Natural killer cell (primary cell): ENCODE measurements around the gene ELK1. TPM values are rescaled to one million over a fixed set of nuclear protein-coding genes. Genes with fewer than 3 reads are reported as not detected.

Experiments
- ATAC-seq, 3 donors: fragments of 150-1000 bp in 2 of 3; fragments of 200-7000 bp in 1 of 3; cut with Tn5 transposase; 1 replicate in 1 of 3; 2 replicates in 2 of 3; pipeline ENCODE4 v1.10.0; 2021; ENCODE audit warnings: mild to moderate bottlenecking in 2 of 3, moderate library complexity in 2 of 3
- DNase-seq, 2 donors: peaks; one replicate each; pipeline versions ENCODE4 v3.0.0 to v3.0.0-alpha.2; 2013 to 2021; ENCODE audit warnings: mixed read lengths in 1 of 2
- H3K27ac ChIP-seq: one replicate; pipeline ENCODE4 v1.5.1; 2013; ENCODE audit warnings: mild to moderate bottlenecking, low read length
- H3K27me3 ChIP-seq: one replicate; pipeline ENCODE4 v1.6.1; 2013; ENCODE audit warnings: low read length; ENCODE audit not compliant: control insufficient read depth, insufficient read depth
- H3K36me3 ChIP-seq: one replicate; pipeline ENCODE4 v1.6.1; 2013; ENCODE audit warnings: low read length; ENCODE audit not compliant: control insufficient read depth, insufficient read depth
- H3K4me1 ChIP-seq: one replicate; pipeline ENCODE4 v1.6.1; 2013; ENCODE audit warnings: low read length; ENCODE audit not compliant: control insufficient read depth, insufficient read depth
- H3K4me3 ChIP-seq: one replicate; pipeline ENCODE4 v1.5.1; 2013; ENCODE audit warnings: low read length
- H3K9me3 ChIP-seq: one replicate; pipeline ENCODE4 v1.6.1; 2013; ENCODE audit warnings: low read length; ENCODE audit not compliant: control insufficient read depth, insufficient read depth
- H3K27ac Mint-ChIP-seq, 2 donors: one replicate each; pipeline ENCODE4 v1.8.0; 2022; ENCODE audit warnings: mild to moderate bottlenecking in 2 of 2, mixed read lengths in 2 of 2, moderate library complexity in 1 of 2
- H3K27me3 Mint-ChIP-seq, 2 donors: one replicate each; pipeline ENCODE4 v1.8.0; 2022; ENCODE audit warnings: low read depth in 2 of 2, mixed read lengths in 2 of 2
- H3K36me3 Mint-ChIP-seq: one replicate; pipeline ENCODE4 v1.8.0; 2022; ENCODE audit warnings: mixed read lengths
- H3K4me1 Mint-ChIP-seq, 2 donors: one replicate each; pipeline ENCODE4 v1.8.0; 2022; ENCODE audit warnings: mixed read lengths in 2 of 2
- H3K4me3 Mint-ChIP-seq: one replicate; pipeline ENCODE4 v1.8.0; 2022; ENCODE audit warnings: mild to moderate bottlenecking, moderate library complexity, mixed read lengths
- H3K9me3 Mint-ChIP-seq, 2 donors: one replicate each; pipeline ENCODE4 v1.8.0; 2022; ENCODE audit warnings: mixed read lengths in 2 of 2
- whole genome bisulfite sequencing: methylation state at CpG from one replicate; pipeline ENCODE4 v1.1.7; 2013; ENCODE audit warnings: missing lambda C conversion rate; ENCODE audit not compliant: insufficient coverage; 5-methylcytosine and 5-hydroxymethylcytosine counted together
- intact Hi-C: fragments of 100-400 bp; cut with micrococcal nuclease; formaldehyde crosslinking; loops from one replicate; pipeline ENCODE4 v1.14.2; 2022
- total RNA-seq, 4 donors: library from RNA; stranded (reverse); fragments of 120-200 nt in 1 of 4; gene quantifications; one replicate each; pipeline versions ENCODE4 v1.2.3 to v1.2.4, GENCODE V29; 2013 to 2022
- TF ChIP-seq, protein P1 (sequence below): fragments of 200-600 bp; IDR thresholded peaks from one replicate; pipeline ENCODE4 v1.8.0; 2022; ENCODE audit warnings: antibody characterized with exemption

The ELK1 gene
- total RNA-seq, 3 donors from 2014 or later (not counting 1 experiment from before 2014, with no cell fraction given) = 14.1 to 15.2 (median 14.8) TPM

DNA sequence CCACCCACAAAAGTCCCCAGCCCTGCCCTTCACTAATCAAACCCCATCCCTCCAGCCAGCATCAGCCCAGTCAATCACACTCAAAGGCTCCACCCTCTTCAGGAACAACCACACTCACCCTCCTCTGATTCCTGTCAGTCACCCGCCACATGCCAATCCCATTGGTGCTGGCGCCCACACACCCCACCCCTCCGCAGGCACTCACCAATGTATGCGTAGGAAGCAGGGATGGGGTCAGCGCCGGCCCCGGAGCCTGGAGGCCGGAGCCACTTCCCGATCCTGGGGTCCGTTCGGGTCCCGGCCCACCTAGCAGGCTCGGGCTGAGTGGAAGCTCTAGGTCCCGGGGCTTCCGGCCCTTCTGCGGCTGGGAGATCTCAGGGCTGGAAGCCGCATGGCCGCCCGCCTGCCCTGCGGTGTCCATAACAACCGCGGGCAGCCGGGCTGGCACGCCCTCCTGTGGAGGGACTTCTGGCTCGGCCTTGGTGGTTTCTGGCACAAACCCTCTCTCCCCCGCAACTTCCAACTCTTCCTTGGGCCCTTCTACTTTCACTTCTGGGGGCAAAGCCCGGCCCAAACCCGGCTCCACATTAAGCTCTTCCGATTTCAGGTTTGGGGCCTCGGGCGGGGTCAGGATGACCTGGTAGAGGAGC is 12.7 kb downstream of the ELK1 start:
- DNase-seq (peak in 1 of 2 donors; percentile 45), ATAC-seq (peak in 1 of 3 donors; percentile 45)
- intact Hi-C loops = no loop called here
- 49% methylated on average over 30 of the region's 31 CpGs for WGBS
- Histone ChIP-seq H3K4me3 (no peak overlapping the region), H3K4me1 (peaks cover 26% of the 10 kb centered on the region), H3K27ac (no peak overlapping the region), H3K9me3 (peaks cover 3% of the 10 kb centered on the region), H3K27me3 (peaks cover under 1% of the 10 kb centered on the region), H3K36me3 (peaks cover 33% of the 10 kb centered on the region)
- H3K27ac Mint-ChIP-seq = peak overlapping the region in 1 of 2 donors; percentile 61
- no peaks in the 10 kb centered on the region for H3K9me3 Mint-ChIP-seq
- peaks cover 8 to 20% of the 10 kb centered on the region in 2 donors for H3K27me3 Mint-ChIP-seq
- H3K36me3 Mint-ChIP-seq = peaks cover 10% of the 10 kb centered on the region
- peaks cover 0 to 7% of the 10 kb centered on the region in 2 donors for H3K4me1 Mint-ChIP-seq
- TF ChIP-seq, protein P1, sequence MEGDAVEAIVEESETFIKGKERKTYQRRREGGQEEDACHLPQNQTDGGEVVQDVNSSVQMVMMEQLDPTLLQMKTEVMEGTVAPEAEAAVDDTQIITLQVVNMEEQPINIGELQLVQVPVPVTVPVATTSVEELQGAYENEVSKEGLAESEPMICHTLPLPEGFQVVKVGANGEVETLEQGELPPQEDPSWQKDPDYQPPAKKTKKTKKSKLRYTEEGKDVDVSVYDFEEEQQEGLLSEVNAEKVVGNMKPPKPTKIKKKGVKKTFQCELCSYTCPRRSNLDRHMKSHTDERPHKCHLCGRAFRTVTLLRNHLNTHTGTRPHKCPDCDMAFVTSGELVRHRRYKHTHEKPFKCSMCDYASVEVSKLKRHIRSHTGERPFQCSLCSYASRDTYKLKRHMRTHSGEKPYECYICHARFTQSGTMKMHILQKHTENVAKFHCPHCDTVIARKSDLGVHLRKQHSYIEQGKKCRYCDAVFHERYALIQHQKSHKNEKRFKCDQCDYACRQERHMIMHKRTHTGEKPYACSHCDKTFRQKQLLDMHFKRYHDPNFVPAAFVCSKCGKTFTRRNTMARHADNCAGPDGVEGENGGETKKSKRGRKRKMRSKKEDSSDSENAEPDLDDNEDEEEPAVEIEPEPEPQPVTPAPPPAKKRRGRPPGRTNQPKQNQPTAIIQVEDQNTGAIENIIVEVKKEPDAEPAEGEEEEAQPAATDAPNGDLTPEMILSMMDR = no peak
- H3K4me3 Mint-ChIP-seq = no peak overlapping the region

DNA sequence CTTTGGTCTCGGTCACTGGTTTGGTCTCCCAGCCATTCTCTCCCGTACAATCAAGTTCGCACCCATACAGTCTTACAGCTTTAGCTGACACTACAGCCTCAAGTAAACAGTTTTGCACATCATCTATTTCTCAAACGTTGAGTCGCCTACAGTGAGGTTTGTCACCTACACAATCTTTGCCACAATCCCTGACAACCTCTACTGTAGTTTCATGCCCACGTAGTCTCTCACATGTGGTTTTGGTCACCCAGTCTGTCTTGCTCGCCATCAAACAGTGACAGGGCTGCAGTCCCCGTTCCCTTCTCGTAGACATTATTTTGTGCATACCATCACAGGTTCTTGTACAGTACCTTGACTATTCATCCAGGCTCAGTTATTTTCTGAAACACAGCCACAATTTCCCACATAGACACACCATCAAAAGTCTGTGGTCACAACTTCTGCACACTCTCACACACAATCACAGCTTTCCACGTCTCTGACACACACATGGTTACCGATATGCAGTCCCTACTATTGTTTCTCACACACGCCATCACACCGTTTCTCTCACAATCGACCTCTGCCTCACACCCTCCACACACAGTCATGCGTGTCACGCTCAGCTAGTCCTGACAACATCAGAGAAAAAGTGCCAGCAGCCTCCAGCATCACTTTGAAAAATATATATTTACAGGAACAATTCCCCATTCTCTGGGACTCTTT is 15.3 kb downstream of the ELK1 start:
- no peak overlapping the region for H3K27ac ChIP-seq
- peak; percentile 30 to 64 for DNase-seq
- Mint-ChIP-seq H3K4me3 (no peak overlapping the region), H3K4me1 (peaks cover 0 to 12% of the 10 kb centered on the region in 2 donors), H3K36me3 (peaks cover 2% of the 10 kb centered on the region), H3K27ac (no peak overlapping the region), H3K9me3 (no peaks in the 10 kb centered on the region), H3K27me3 (peaks cover 8 to 25% of the 10 kb centered on the region in 2 donors)
- ATAC-seq = peak; percentile 74 to 85 (median 85)
- peaks cover 30% of the 10 kb centered on the region for H3K4me1 ChIP-seq
- whole genome bisulfite sequencing = 34% methylated on average over 16 of the region's 16 CpGs
- peaks cover 6% of the 10 kb centered on the region for H3K27me3 ChIP-seq
- intact Hi-C loops = loop anchor here (1.0 to 2.0 kb wide), 2 partner anchors 16 to 53 kb away; partner anchors contain the start of genes ELK1 and TIMP1
- no peak overlapping the region for H3K4me3 ChIP-seq
- H3K36me3 ChIP-seq = peaks cover 20% of the 10 kb centered on the region
- TF ChIP-seq, protein P1 = no peak
- peaks cover 3% of the 10 kb centered on the region for H3K9me3 ChIP-seq

DNA sequence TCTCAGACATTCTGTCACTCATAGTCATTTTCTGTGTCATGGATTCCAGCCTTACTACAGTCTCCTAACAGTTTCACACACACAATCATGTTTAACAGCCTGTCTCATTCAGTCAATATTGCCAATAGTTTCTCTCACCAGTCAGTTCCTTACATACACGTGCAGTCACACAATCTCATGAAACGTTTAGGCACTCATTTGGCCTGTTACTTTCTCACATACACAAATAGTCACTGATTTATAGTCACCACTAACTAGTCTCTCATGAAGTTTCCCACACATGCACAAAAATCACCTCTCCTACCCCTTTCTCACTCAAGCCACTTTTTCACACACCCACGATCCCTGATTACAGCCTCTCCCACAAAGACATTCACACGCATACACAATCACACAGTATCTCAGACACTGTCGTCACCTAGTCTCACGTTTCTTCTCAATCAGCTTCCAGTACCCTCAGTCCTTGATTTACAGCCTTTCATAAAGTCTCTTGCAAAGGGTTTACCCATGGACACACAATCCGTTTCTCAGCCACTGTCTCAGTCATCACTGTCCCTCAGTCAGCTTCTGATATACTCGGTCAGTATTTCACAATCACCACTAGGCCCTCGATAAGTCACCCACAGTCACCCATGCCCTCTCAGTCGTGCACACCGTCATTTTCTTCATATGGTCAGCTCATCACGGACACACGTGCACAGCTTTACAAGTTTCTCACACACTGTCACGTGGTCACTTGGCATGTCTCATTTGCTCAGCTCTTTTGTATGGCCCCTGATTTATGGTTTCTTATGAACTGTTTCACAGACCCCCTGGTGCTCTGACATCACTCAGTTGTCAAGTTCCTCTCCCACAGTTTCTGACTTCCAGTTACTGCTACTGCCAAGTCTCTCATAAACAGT is 16.4 kb downstream of the ELK1 start:
- no peaks in the 10 kb centered on the region for H3K9me3 ChIP-seq
- WGBS = 75% methylated on average over 14 of the region's 14 CpGs
- no peak overlapping the region for H3K4me3 ChIP-seq
- H3K4me1 Mint-ChIP-seq = peaks cover 0 to 17% of the 10 kb centered on the region in 2 donors
- H3K4me1 ChIP-seq = peaks cover 35% of the 10 kb centered on the region
- H3K9me3 Mint-ChIP-seq = no peaks in the 10 kb centered on the region
- peaks cover 10% of the 10 kb centered on the region for H3K27me3 ChIP-seq
- no peak overlapping the region for H3K27ac Mint-ChIP-seq
- no peaks in the 10 kb centered on the region for H3K36me3 Mint-ChIP-seq
- peaks cover 9 to 25% of the 10 kb centered on the region in 2 donors for H3K27me3 Mint-ChIP-seq
- H3K4me3 Mint-ChIP-seq = no peak overlapping the region
- peaks cover 13% of the 10 kb centered on the region for H3K36me3 ChIP-seq
- ATAC-seq (peak; percentile 17 to 21 (median 18)), DNase-seq (no peak)
- intact Hi-C loops = loop anchor here (2.0 kb wide), 1 partner anchor 17 kb away; the partner anchor contains the start of gene ELK1
- TF ChIP-seq, protein P1 = no peak
- no peak overlapping the region for H3K27ac ChIP-seq
